CD4-positive, alpha-beta memory T cell (primary cell): ENCODE measurements around the gene IGSF3. TPM values are rescaled to one million over a fixed set of nuclear protein-coding genes. Genes with fewer than 3 reads are reported as not detected.

Experiments used
- CTCF ChIA-PET: fragments of 350-600 bp; sonication (Branson Sonifier 250); formaldehyde crosslinking; loops from one replicate; lab custom pipeline; 2021; ENCODE audit warnings: inconsistent platforms; ENCODE audit not compliant: partially characterized antibody; lab: Charles Lee
- POLR2A ChIA-PET: fragments of 350-600 bp; sonication (Branson Sonifier 250); formaldehyde crosslinking; loops from one replicate; lab custom pipeline; 2021; ENCODE audit not compliant: partially characterized antibody; lab: Charles Lee
- DNase-seq, 5 donors: peaks; one replicate each; pipeline versions ENCODE4 v3.0.0 to v3.0.0-alpha.2; 2020 to 2022; ENCODE audit warnings: mixed read lengths in 1 of 5
- H3K27ac ChIP-seq: one replicate; pipeline ENCODE4 v1.7.0; 2013; ENCODE audit warnings: low read depth, low read length
- H3K27me3 ChIP-seq: 2 replicates; pipeline ENCODE4 v1.7.0; 2013; ENCODE audit warnings: mild to moderate bottlenecking, low read length, moderate library complexity; ENCODE audit not compliant: insufficient read depth
- H3K36me3 ChIP-seq: 2 replicates; pipeline ENCODE4 v1.7.0; 2013; ENCODE audit warnings: mild to moderate bottlenecking, low read length, moderate library complexity; ENCODE audit not compliant: insufficient read depth
- H3K4me1 ChIP-seq: 2 replicates; pipeline ENCODE4 v1.7.0; 2013; ENCODE audit warnings: mild to moderate bottlenecking, low read length, moderate library complexity; ENCODE audit not compliant: insufficient read depth
- H3K4me3 ChIP-seq, 2 donors: one replicate each; pipeline ENCODE4 v1.7.0; 2013; ENCODE audit warnings: low read length in 2 of 2, mild to moderate bottlenecking in 1 of 2
- H3K9me3 ChIP-seq, 2 donors: one replicate each; pipeline ENCODE4 v1.7.0; 2013; ENCODE audit warnings: low read length in 2 of 2, control low read depth in 1 of 2; ENCODE audit not compliant: control insufficient read depth in 1 of 2
- H3K27ac Mint-ChIP-seq, 7 donors: one replicate each; pipeline ENCODE4 v1.8.0; 2020 to 2021; ENCODE audit warnings: mixed read lengths in 7 of 7, mild to moderate bottlenecking in 6 of 7, inconsistent platforms in 3 of 7, moderate library complexity in 3 of 7
- H3K27me3 Mint-ChIP-seq, 2 donors: one replicate each; pipeline ENCODE4 v1.8.0; 2020 to 2021; ENCODE audit warnings: mixed read lengths in 2 of 2
- H3K36me3 Mint-ChIP-seq, 2 donors: one replicate each; pipeline ENCODE4 v1.8.0; 2020 to 2021; ENCODE audit warnings: mixed read lengths in 2 of 2, inconsistent platforms in 1 of 2, mild to moderate bottlenecking in 1 of 2
- H3K4me1 Mint-ChIP-seq, 4 donors: one replicate each; pipeline ENCODE4 v1.8.0; 2020 to 2021; ENCODE audit warnings: mixed read lengths in 4 of 4, mild to moderate bottlenecking in 1 of 4
- H3K4me3 Mint-ChIP-seq, 8 donors: one replicate each; pipeline ENCODE4 v1.8.0; 2020 to 2021; ENCODE audit warnings: mixed read lengths in 8 of 8, mild to moderate bottlenecking in 7 of 8, moderate library complexity in 6 of 8, inconsistent platforms in 3 of 8
- H3K9me3 Mint-ChIP-seq, 8 donors: one replicate each; pipeline ENCODE4 v1.8.0; 2020 to 2021; ENCODE audit warnings: mixed read lengths in 8 of 8, mild to moderate bottlenecking in 5 of 8, inconsistent platforms in 3 of 8, moderate library complexity in 1 of 8
- intact Hi-C: fragments of 100-400 bp; cut with micrococcal nuclease; formaldehyde crosslinking; loops from one replicate; pipeline ENCODE4 v1.15.1; 2023
- polyA plus RNA-seq, 2 donors: library from polyadenylated mRNA; unstranded; fragments of 300-500 nt; fragmentation: Illumina TruSeq; gene quantifications; one replicate each; pipeline ENCODE4 v1.2.3, GENCODE V29; 2021
- total RNA-seq, 2 experiments: library from RNA; stranded (reverse); gene quantifications; one replicate each; pipeline ENCODE4 v1.2.3, GENCODE V29; 2021

Gene IGSF3
- total and polyA plus RNA-seq, 4 experiments from 2014 or later = 0.06 TPM; not detected in 3

DNA sequence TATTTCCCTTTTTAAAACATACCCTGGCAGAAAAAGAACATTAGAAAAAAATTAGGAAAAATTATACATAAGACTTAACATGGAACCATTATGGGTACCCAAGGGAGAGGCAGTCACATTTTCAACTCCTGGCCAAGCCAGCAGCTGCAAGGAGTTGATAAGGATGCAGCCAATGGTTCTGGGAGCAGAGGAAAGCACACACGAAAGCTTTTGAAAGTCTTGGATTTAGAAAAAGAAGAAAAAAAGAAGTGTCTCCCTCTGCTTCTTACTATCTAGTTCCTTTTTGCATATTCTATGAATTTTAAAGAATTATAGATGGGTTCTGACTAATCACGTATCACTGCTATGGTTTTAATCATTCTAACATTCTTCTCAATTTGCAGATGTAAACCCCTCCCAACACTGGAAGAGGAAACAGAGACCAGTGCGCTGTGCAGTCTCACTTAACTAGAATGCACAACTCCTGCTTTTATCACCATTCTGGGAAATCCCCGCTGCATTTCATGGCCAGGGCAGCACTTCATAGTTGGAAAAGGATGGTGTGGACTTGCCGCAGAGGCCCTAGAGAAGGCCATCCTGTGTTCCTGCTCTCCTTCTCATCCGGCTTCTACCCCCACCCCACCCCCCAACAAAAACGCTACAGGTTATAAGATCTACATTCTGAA lies 94.0 kb downstream of the IGSF3 start:
- Histone ChIP-seq H3K4me1 (peaks cover 37% of the 10 kb centered on the region), H3K4me3 (no peak overlapping the region), H3K9me3 (no peaks in the 10 kb centered on the region), H3K27ac (no peak overlapping the region), H3K27me3 (no peaks in the 10 kb centered on the region), H3K36me3 (no peaks in the 10 kb centered on the region)
- intact Hi-C loops = loop anchor here (1.0 to 5.0 kb wide), 8 partner anchors 23 to 555 kb away; partner anchors contain the start of gene TTF2
- peaks cover 20 to 41% (median 28%) of the 10 kb centered on the region in 4 donors for H3K4me1 Mint-ChIP-seq
- peaks cover 0 to 2% of the 10 kb centered on the region in 2 donors for H3K27me3 Mint-ChIP-seq
- CTCF ChIA-PET = interaction anchor here (0.8 to 4.5 kb wide), 17 partner anchors 10 to 481 kb away, joined by 3 to 70 read pairs (median 4); no protein-coding TSS in a partner anchor
- POLR2A ChIA-PET = interaction anchor here (1.7 to 4.3 kb wide), 2 partner anchors 16 to 17 kb away, joined by 6 to 29 read pairs; no protein-coding TSS in a partner anchor
- H3K27ac Mint-ChIP-seq = peak overlapping the region in 1 of 7 donors; percentile 45
- H3K9me3 Mint-ChIP-seq = no peaks in the 10 kb centered on the region
- H3K36me3 Mint-ChIP-seq = peaks cover 0 to 14% of the 10 kb centered on the region in 2 donors
- no peak for DNase-seq
- no peak overlapping the region for H3K4me3 Mint-ChIP-seq

DNA sequence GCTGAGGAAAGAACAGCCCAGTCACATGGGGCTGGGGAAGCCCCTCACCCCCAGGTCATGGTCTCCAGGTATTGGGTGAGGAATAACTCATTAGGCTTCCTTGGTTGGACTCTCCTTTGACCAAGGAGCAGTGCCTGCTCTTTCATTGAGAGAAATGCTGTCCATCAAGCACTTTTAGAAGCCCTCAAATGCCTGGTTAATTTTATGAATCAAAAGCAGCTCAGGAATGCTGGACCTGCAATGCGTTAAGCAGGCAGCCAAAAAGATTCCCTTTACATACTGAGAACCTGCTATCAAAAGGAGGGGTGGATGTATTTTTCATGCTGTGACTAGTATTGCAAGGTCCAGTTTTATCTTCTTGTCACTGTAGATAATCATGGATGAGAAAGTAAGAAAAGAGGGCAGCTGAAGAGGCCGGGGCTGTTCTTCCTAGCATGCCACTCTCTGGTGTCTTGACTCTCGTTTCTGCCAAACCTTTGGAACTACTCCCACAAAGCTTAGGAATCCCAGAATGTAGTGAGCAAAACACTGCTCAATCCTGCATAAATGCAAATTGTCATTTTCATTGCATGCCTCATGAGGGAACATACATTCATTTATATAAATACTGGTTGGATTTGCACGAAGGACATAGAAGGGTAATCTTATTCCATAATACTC lies 94.6 kb downstream of the IGSF3 start:
- H3K4me1 ChIP-seq = peaks cover 44% of the 10 kb centered on the region
- Mint-ChIP-seq H3K27ac (peak overlapping the region in 1 of 7 donors; percentile 9), H3K9me3 (no peaks in the 10 kb centered on the region), H3K4me3 (peak overlapping the region in 3 of 8 donors; percentile 12 to 96 (median 50)), H3K27me3 (peaks cover 0 to 2% of the 10 kb centered on the region in 2 donors), H3K4me1 (peaks cover 25 to 47% (median 35%) of the 10 kb centered on the region in 4 donors), H3K36me3 (peaks cover 0 to 14% of the 10 kb centered on the region in 2 donors)
- no peaks in the 10 kb centered on the region for H3K36me3 ChIP-seq
- ChIA-PET CTCF (interaction anchor here (0.7 to 4.5 kb wide), 8 partner anchors 8 to 103 kb away, joined by 3 to 70 read pairs (median 3); no protein-coding TSS in a partner anchor), POLR2A (interaction anchor here (0.5 to 4.3 kb wide), 4 partner anchors 15 to 487 kb away, joined by 3 to 29 read pairs (median 6); partner anchors contain the start of gene TTF2)
- no peaks in the 10 kb centered on the region for H3K9me3 ChIP-seq
- H3K27me3 ChIP-seq = no peaks in the 10 kb centered on the region
- H3K4me3 ChIP-seq = no peak overlapping the region
- no peak overlapping the region for H3K27ac ChIP-seq
- no peak for DNase-seq
- intact Hi-C loops = loop anchor here (5.0 kb wide), 2 partner anchors 36 to 164 kb away; no protein-coding TSS in a partner anchor

GRCh38 chr1:116572099-116572498 lies 95.4 kb downstream of the IGSF3 start:
- Mint-ChIP-seq H3K4me3 (peak overlapping the region; percentile 87 to 99 (median 94)), H3K27ac (peak overlapping the region in 5 of 7 donors; percentile 38 to 98 (median 89))

GRCh38 chr1:116571215-116571919 lies 96.2 kb downstream of the IGSF3 start:
- ChIA-PET CTCF (interaction anchor here (0.6 to 4.5 kb wide), 9 partner anchors 21 to 432 kb away, joined by 3 to 70 read pairs (median 3); no protein-coding TSS in a partner anchor), POLR2A (interaction anchor here (0.5 to 4.3 kb wide), 7 partner anchors 14 to 488 kb away, joined by 3 to 29 read pairs (median 5); partner anchors contain the start of gene TTF2)
- Mint-ChIP-seq H3K4me3 (peak overlapping the region; percentile 87 to 99 (median 94)), H3K4me1 (peaks cover 31 to 58% (median 44%) of the 10 kb centered on the region in 4 donors), H3K9me3 (no peaks in the 10 kb centered on the region), H3K27me3 (peaks cover 0 to 2% of the 10 kb centered on the region in 2 donors), H3K36me3 (peaks cover 0 to 14% of the 10 kb centered on the region in 2 donors), H3K27ac (peak overlapping the region; percentile 65 to 98 (median 90))
- no peaks in the 10 kb centered on the region for H3K9me3 ChIP-seq
- no peaks in the 10 kb centered on the region for H3K27me3 ChIP-seq
- peak overlapping the region; percentile 80 to 93 for H3K4me3 ChIP-seq
- H3K4me1 ChIP-seq = peaks cover 56% of the 10 kb centered on the region
- DNase-seq = peak in 1 of 5 donors; percentile 15
- intact Hi-C loops = loop anchor here (1.0 to 5.0 kb wide), 4 partner anchors 34 to 197 kb away; no protein-coding TSS in a partner anchor
- peak overlapping the region; percentile 93 for H3K27ac ChIP-seq
- H3K36me3 ChIP-seq = no peaks in the 10 kb centered on the region

More at GRCh38 chr1:116572099-116572498, 95.4 kb downstream of the IGSF3 start:
- no peaks in the 10 kb centered on the region for H3K36me3 ChIP-seq
- DNase-seq = no peak
- CTCF ChIA-PET = interaction anchor here (0.6 to 4.5 kb wide), 12 partner anchors 9 to 433 kb away, joined by 3 to 70 read pairs (median 3); no protein-coding TSS in a partner anchor
- peaks cover 28 to 51% (median 39%) of the 10 kb centered on the region in 4 donors for H3K4me1 Mint-ChIP-seq
- H3K27ac ChIP-seq = no peak overlapping the region
- no peaks in the 10 kb centered on the region for H3K9me3 Mint-ChIP-seq
- H3K4me1 ChIP-seq = peaks cover 51% of the 10 kb centered on the region
- POLR2A ChIA-PET = interaction anchor here (1.4 to 4.3 kb wide), 3 partner anchors 14 to 488 kb away, joined by 4 to 29 read pairs (median 9); partner anchors contain the start of gene TTF2
- H3K4me3 ChIP-seq = no peak overlapping the region
- intact Hi-C loops = loop anchor here (5.0 kb wide), 2 partner anchors 35 to 165 kb away; no protein-coding TSS in a partner anchor
- peaks cover 0 to 2% of the 10 kb centered on the region in 2 donors for H3K27me3 Mint-ChIP-seq
- H3K27me3 ChIP-seq = no peaks in the 10 kb centered on the region
- H3K9me3 ChIP-seq = no peaks in the 10 kb centered on the region
- H3K36me3 Mint-ChIP-seq = peaks cover 0 to 14% of the 10 kb centered on the region in 2 donors

DNA sequence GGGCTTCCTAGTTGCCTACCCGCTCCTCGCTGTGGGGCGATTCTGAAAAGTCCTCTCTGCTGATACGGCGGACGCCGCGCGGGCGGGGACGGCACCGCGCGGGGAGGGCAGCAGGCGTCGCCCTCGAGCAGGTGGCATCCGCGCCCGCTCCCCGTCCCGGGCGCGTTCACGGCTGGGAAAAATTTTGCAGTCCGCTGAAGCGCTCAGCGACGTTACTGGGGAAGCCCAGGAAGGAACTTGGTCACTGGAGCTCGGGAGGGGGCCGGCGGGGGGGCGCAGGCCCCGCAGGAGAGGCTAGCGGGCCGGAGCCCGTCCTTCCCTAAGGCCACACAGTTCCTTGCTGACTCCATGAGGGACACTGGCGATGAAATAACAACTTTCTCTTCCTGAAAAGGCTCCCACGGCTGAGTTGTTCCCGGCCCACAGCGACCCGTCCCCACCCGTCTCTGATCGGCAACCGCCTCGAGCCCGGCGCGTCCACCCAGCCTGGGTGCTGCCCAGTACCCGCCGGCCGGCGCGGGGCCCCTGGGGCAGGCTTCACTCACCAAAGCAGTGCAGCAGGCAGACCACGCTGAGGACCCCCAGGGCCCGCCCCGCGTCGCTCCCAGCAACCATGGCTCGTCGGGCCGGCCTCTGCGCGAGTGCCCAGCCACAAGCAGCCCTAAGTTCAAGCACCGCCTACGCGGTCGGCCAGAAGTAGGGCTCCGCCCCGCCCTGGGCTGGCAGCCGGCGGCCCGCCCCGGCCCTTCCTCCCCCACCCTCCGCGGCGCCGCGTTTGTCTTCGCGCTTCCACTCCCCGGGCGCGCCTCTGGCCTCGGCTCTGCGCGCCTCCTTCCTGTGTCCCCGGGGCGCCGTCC lies 96.9 kb downstream of the IGSF3 start, which contains the start of gene CD58:
TSS of gene CD58 (minus strand) at position 669 of the 857 bp plus-strand sequence. CDS start at position 615, 54 bp downstream.
- peak; percentile 74 to 81 (median 75) for DNase-seq
- H3K9me3 Mint-ChIP-seq = no peaks in the 10 kb centered on the region
- H3K4me1 Mint-ChIP-seq = peaks cover 35 to 64% (median 49%) of the 10 kb centered on the region in 4 donors
- ChIA-PET CTCF (interaction anchor here (0.8 to 3.0 kb wide), 5 partner anchors 22 to 154 kb away, joined by 3 to 15 read pairs (median 4); no protein-coding TSS in a partner anchor), POLR2A (interaction anchor here (0.5 to 4.3 kb wide), 6 partner anchors 13 to 195 kb away, joined by 3 to 29 read pairs (median 14); no protein-coding TSS in a partner anchor)
- H3K36me3 Mint-ChIP-seq = peaks cover 0 to 14% of the 10 kb centered on the region in 2 donors
- Histone ChIP-seq H3K9me3 (no peaks in the 10 kb centered on the region), H3K27ac (peak within 1 kb of the TSS; percentile 93), H3K4me1 (peaks cover 62% of the 10 kb centered on the region), H3K4me3 (peak within 1 kb of the TSS; percentile 80 to 93), H3K36me3 (no peaks in the 10 kb centered on the region), H3K27me3 (no peaks in the 10 kb centered on the region)
- intact Hi-C loops = loop anchor here (1.0 to 5.0 kb wide), 6 partner anchors 11 to 196 kb away; no protein-coding TSS in a partner anchor
- peak within 1 kb of the TSS; percentile 89 to 99 (median 94) for H3K4me3 Mint-ChIP-seq
- H3K27me3 Mint-ChIP-seq = peaks cover 0 to 2% of the 10 kb centered on the region in 2 donors
- peak within 1 kb of the TSS; percentile 90 to 98 (median 97) for H3K27ac Mint-ChIP-seq
